NCI-H1092 treated with DMSO at 0.1 percent for 48 hours (cell line): Measurements from ENCODE around the gene ADAM15.

Experiments used
- DNase-seq: peaks from one replicate; lab custom pipeline; 2025; lab: John Stamatoyannopoulos, UW

Gene ADAM15

DNA sequence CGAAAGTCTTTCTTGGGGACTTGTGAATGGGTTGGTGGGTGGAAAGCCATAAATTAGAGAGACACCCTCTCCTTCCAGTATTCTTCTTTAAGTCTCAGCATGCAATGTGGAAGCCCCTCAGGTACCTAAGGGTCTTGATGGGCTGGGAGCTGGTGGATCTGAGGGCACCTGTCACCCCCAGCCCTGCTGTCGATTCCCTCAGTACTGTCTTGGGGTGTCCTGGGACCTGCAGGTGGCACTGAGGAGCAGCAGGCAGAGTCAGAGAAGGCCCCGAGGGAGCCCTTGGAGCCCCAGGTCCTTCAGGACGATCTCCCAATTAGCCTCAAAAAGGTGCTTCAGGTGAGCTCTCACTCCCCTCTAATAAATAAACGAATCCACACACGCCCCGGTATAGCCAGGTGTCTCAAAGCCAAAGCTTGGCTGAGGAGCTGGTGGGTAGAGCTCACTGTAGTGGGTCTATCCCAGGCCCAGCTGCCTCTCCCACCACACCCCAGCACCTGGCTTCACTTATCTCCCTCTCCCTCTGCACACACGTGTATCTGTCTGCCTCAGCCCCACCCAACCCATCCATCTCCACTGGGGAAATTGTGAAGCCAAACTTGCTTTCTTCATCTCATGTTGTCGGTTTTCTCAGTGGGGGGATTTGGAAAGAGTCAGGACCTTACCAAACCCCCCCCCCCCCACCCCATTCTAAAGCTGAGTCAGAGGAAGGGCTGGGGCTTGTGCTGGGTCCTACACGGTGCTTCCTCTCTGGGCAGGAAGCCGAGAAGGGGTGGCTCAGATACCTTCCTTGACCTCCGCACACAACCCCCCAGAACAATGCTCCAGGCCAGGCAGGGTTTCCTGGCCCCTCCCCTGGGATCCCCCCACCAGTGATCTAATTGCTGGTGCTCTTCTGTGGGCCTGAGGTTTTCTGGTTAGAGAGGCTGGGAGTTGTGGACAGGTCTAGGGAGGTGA, 1.6 kb downstream of the ADAM15 start:
- no peak for DNase-seq

DNA sequence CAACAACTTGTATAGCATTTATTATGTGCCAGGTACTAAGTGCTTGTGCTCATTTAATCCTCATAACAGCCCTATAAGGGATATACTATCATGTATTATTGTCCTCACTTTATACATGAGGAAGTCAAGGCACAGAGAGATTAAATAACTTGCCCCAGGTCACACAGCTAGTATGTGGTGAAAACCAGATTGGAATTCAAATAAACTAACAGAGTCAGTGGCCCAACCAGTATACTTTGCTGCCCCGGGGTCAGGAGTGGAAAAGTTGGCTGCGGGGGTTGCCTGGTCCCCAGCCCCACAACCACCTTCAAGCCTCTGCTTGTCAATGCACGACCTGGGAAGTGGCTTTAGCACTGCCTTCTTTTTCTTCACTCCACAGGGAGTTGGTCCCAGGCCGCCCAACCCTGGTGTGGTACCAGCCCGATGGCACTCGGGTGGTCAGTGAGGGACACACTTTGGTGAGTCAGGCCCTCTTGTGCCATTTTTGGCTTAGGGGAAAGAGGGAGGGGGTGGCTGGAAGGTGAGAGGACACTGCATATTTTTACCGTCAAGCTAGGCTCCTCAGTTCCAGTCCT, 2.5 kb downstream of the ADAM15 start:
- no peak for DNase-seq

DNA sequence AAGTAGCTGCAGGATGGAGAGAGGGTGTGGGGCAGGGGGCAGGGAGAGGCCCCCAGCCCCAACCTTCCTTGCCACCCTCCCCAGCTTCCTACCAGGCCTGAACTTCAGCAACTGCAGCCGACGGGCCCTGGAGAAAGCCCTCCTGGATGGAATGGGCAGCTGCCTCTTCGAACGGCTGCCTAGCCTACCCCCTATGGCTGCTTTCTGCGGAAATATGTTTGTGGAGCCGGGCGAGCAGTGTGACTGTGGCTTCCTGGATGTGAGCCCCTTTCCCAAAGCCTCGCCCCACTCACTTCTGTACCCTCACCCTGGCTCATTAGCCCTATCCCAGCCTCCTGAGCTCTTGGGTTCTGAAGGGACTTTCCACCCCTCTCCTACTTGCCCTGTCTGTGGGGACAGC, 6.0 kb downstream of the ADAM15 start:
- no peak for DNase-seq

DNA sequence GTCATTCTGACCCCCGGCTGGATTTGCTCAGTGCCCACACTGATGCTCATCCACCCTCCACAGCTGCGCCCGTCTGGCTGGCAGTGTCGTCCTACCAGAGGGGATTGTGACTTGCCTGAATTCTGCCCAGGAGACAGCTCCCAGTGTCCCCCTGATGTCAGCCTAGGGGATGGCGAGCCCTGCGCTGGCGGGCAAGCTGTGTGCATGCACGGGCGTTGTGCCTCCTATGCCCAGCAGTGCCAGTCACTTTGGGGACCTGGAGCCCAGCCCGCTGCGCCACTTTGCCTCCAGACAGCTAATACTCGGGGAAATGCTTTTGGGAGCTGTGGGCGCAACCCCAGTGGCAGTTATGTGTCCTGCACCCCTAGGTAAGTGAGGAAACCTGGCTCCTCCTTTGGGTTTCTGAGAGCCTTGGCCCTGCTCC, 6.7 kb downstream of the ADAM15 start:
- no peak for DNase-seq

DNA sequence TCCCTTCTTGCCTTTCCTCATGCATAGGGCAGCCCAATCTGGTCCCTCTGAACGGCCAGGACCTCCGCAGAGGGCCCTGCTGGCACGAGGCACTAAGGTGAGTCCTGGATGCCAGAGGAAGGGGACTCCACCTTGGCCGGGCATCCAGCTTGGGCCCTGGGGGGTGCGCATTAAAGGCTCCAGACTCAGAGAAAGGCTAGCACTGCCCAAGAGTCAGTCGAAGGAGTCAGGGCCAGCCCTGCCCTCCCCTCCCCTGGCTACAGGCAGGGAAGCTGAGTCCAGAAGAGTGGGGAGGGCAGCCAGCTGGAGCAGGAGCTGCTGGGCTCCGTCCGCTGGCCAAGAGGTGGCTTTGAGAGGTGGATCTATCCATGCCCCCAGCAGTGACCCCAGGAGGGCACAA, 9.6 kb downstream of the ADAM15 start:
- no peak for DNase-seq

DNA sequence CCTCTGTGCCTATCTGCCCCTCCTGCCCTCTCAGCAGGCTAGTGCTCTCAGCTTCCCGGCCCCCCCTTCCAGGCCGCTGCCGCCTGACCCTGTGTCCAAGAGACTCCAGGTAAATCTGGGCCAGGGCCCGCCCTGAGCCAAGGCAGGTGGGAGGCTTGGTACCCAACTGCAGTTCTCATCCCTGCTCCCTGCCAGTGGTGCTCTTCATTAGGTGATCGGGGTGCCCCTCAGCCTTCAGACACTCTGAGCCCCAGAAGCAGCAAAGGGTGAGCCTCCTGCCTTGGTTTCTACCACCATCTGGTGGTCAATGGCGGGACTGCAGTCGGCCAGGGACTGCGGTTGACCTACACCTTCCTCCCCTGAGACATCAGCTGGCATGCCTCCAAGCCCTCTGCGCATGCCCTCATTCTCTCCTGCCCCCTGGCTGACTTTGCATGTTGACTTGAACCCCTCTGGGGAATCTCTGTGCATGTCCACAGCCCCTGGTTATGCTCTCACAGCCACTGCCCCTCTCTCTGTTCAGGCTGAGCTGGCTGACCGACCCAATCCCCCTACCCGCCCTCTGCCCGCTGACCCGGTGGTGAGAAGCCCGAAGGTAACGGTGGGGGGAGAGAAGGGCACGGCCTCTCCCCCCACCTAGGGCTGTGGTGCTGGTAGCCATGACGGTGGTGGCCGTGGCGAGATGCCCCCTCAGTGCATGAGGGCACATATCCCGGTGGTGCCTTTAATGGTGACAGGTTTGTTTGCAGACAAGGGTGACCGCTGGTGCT, 10.4 kb downstream of the ADAM15 start:
- peak; percentile 81 for DNase-seq

DNA sequence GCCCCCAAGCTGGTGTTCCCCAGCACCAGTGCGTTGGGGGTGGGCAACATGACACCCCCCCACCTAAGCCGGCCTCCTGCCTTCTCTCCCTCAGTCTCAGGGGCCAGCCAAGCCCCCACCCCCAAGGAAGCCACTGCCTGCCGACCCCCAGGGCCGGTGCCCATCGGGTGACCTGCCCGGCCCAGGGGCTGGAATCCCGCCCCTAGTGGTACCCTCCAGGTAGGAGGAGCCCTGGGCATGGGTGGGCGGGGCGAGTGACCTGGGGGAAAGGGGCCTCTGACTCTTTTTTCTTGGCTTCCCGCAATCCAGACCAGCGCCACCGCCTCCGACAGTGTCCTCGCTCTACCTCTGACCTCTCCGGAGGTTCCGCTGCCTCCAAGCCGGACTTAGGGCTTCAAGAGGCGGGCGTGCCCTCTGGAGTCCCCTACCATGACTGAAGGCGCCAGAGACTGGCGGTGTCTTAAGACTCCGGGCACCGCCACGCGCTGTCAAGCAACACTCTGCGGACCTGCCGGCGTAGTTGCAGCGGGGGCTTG, 11.1 kb downstream of the ADAM15 start:
- no peak for DNase-seq

DNA sequence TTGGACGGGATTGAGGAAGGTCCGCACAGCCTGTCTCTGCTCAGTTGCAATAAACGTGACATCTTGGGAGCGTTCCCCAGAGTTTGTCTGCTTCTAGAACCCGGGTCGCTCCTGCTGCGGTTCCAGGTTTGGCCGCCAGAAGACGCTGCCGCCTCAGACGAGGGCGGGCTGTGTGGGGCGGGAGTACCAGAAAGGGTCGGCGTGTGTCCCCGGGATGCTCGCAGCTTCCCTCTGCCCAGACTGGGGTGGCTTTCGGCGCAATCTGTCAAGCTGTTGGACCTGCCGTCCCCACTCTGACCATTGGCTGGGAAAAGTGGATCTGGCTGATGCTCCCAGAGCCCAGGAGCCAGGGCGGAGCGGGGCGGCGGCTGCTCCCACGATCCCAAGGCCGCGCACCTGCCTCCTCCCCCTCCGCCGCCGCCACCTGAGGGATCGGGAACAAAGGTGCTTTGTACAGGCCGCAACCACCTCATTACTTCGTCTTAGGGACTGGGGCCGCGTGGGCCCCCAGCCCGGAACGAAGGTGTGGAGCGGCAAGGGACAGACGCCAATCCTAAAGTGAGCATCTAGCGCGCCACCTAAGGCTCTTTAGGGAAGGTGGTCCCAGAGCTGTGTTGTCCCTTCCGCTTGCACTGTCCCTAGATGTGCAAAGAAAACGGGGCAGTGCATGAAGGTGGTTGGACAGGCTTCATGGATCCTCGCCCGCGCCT, 11.7 kb downstream of the ADAM15 start:
- peak; percentile 69 for DNase-seq

DNA sequence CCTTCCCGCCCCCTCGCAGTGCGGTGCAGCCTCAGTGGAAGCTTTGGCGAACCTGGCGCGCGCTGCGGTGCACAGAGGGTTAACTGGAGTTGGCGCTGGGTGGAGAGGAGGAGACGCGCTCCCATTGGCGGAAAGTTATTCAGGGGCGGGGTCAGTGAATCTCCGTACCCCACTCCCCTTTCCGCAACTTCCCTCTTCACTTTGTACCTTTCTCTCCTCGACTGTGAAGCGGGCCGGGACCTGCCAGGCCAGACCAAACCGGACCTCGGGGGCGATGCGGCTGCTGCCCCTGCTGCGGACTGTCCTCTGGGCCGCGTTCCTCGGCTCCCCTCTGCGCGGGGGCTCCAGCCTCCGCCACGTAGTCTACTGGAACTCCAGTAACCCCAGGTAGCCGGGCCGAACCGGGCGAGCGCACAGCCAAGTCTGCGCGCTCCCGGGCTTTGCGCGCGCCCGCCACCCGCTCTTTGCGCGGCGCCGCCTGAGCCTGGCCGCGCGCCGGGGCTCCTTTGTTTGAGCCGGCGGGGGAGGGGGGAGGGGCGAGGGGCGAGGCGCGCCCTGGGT, 12.5 kb downstream of the ADAM15 start, which contains the start of gene EFNA4:
Gene EFNA4 (plus strand): TSS at position 191 of the 561 bp plus-strand sequence. CDS start 84 bp downstream, at position 275.
- DNase-seq: peak; percentile 65

DNA sequence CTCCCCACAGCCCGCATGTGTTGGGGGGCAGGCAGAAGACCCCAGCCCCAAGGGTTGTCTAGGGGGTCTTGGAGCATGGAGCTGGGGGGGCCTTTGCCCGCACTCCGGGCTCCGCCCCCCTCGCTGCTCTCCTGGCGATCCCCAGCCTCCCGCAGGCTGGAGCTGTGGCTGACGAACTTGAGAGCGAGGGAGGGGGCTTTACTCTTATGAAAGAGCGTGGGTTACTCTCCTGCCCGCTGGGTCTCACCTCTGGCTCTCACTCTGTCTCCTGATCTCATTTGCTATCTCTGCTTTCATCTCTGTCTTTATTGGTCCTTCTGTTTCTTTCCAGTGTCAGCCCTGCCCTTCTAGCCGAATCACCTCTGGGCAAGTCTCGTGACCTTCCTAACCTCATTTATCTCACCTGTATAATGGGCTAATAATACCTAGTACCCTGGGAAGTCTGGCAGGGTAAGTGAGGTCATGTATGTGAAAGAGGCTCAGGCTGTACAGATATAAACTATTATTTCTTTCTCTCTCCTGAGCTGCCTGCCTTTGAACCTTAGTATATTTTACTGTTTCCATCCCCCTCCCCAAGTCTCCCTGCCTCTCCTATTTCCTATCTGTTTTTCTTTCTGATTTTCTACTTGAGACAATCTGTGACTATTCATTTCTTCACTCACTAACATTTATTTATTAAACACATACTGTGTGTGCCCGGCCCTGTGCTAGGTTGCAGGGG, 13.2 kb downstream of the ADAM15 start:
- peak; percentile 65 for DNase-seq

DNA sequence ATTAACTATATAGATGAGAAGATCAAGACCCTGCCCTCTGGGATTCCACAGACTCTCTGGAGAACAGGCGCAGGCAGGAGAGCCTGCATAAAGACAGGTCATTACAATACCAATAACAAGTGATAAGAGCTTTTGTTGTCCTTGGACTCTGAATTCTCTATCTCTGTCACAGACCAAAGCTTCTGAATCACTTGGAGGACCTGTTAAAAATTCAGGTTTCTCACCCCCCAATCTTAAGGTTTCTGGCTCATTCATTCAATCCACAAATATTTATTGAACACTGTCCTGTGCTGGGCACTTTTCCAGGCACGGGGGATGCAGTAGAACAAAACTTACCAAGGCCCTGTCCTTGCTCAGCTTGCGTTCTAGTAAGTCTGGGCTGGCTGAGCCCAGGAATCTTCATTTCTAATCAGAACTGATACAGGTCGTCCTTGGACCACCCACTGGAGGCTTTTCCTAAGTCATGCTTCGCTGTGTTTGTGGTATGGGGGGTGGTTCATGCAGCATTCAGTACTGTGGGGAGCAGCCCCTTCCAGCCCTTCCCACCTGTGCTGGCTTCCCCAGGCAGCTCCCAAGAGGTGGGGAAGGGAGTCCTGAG, 13.8 kb downstream of the ADAM15 start:
- no peak for DNase-seq

DNA sequence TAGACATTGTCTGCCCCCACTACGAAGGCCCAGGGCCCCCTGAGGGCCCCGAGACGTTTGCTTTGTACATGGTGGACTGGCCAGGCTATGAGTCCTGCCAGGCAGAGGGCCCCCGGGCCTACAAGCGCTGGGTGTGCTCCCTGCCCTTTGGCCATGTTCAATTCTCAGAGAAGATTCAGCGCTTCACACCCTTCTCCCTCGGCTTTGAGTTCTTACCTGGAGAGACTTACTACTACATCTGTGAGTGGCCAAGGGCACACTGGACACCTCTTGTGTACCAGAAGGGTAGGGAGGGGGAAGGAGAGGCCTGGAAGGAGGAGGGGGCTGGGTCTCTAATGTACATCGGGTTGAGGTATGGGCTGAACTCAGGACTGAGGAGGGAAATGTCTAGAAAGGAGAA, 15.7 kb downstream of the ADAM15 start:
- DNase-seq: no peak

DNA sequence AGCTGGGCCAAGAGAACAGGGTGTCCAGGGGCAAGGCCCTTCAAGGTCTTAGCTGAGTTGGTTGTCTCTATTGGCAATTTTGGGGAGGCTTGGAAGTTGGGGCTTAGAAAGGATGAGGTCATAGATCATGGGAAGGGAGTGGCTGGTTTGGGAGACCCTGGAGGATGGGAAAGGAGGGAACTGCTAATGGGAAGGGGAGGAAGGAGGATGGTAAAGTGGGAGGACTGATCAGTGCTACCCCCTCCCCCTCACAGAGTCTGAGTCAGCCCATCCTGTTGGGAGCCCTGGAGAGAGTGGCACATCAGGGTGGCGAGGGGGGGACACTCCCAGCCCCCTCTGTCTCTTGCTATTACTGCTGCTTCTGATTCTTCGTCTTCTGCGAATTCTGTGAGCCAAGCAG, 17.5 kb downstream of the ADAM15 start:
- no peak for DNase-seq

DNA sequence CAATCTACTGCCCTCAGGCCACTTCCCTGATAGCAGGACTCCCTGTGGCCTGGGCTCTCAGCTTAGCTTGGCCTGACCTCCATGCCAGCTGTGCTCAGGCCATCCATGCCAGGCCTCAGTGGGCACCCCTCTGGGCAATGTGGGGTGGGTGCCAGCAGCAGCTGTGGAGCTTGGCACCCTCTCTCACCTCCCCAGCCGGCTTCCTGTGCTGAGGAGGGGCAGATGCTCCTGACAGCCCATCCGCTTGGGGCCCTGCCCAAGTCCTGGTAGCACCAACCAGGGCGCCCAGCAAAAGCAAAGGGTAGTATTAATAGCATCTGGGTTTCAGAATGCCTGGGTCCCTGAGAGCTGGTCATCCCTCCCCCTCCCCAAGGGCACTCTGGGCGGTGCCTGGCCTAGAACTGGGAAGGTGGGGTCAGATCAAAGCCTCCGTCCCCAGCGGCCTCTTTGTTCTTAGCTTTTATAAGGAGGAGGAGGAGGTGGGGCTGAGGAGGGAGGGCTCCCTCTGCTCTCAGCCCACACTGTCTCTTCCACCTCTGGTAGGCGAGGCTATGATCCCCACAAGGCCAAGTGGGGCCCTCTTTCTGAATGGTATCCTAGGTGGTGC, 18.5 kb downstream of the ADAM15 start:
- peak; percentile 93 for DNase-seq

DNA sequence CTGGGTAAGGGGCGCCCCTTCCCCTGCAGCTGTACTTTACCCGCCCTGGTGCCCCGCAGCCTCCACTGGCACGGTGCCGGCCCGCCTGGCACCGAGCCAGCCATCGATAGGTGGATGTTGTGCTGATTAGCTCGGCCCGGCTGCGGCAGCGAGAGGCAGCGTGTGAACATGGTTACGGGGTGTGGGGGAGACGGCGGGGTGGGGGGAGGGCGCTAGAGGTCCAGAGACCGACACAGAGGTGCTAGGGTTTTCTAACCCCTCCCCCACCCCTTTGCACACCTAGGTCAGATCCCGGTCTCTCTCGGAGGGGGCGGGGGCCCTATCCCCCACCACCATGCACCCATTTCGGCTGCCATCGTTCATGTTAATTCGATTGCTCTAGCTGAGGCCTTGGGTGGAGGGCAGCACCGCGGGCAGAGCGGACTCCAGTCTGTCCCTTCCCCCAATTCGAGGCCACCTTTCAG, 19.1 kb downstream of the ADAM15 start:
- peak; percentile 93 for DNase-seq

DNA sequence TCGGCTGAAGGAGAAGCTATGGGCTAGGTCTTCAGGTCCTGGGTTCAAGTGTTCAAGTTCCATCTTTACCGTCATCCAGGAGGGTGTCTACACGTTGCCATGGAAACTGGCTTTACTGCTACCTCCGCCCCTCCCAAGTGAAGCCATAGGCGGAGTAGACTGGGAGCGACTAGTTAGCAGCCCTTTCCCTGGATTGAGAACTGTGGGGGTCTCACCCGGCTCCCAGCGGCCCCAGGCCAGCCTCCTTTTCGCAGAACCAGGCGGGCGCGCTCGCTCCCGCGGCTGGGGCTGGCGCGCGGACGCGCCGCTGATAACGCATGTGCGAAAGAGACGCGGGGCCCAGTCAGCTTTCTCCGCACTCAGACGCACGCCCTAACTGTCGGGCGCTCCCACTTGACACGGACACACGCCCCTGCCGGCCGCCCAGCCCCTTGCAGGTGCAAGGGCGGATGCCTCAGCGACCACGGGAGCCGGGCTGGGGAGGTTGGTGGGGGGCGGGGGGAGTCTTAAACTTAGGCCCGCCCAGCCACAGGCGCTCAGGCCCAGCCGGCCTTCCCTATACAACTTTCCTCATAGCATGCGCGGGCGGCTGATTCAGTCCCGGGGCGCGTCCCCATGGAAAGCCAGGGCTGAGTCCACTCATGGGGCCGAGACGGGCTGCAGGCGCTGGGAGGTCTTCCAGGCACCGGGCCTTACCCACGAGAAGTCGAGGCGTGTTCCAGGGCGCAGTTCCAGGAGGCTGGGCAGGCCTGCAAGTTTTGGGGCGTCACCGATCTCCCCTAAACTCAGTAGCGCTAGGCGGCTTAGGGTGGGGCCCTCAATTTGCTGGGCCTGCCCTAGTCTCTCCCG, 19.8 kb downstream of the ADAM15 start:
- peak; percentile 80 for DNase-seq

DNA sequence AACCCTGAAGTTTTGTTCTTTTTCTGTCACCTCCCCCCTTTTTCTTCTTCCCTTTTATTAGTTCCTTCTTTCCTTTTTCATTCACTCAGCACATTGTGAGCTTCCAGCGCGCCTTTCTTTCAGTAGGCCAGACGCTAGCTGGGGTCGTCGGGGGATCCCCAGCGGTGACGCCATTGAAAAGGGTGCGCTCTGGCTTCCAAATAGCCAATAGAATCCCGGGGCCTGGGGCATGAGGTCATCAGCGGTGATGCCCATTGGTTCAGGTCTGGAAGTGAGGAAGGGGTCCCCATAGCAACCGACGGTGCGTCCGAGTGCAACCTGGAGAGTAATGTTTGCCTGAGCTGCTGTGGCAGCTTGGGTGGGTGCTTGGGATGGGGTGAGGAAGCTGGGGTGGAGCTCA, 20.6 kb downstream of the ADAM15 start:
- peak; percentile 9 for DNase-seq

DNA sequence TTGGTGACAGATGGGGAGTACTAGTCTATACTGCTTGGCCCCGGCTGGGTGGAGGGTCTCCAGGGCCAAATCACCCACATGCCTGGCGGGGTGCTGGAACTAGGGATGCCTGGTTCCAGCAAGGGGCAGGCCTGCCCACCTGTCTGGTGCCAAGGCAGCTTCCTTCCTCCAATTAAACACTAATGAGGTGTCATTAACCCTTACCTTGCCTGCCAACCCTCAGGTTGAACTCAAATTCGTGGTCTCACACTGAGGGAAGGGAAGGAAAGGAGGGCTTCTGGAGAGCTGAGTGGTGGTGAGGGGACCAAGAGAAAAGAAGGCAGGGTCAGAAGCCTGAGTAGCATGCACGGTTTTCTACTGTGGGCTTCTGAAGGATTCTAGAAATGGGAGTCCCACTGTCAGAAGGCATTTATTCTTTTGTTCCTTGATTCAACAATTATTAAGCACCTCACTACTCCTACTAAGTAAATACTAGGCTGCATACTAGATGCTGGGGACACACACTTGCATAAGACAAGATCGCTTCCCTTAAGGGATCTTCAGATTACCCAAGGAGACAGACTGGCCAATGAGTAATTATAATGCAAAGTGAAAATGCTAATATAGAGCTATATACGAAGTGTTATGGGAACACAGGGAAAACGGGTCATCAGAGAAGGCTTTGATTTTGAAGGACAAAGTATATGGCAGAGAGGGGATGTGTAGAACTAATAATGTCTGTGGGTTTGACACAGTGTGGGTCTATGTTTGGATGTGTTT, 21.6 kb downstream of the ADAM15 start:
- no peak for DNase-seq
